GM19455 (cell line): ENCODE measurements around the gene CHST13.
"Not testable (repeated sequence)": the region's sequence is repeated elsewhere in the genome, so short reads cannot be mapped to it uniquely, and the experiment has no call there.

ENCODE experiments used
- ATAC-seq: cut with Tn5 transposase; IDR thresholded peaks from one replicate; pipeline ENCODE4 v1.9.1; 2021; ENCODE audit not compliant: unreplicated experiment

Gene CHST13

GRCh38 chr3:126525091-126525852, 1.3 kb downstream of the CHST13 start:
- ATAC-seq: no peak

- ATAC-seq: no peak
These were observed 2.1 kb downstream of the CHST13 start for GRCh38 chr3:126525853-126526667.

- ATAC-seq: no peak
These were observed 2.7 kb downstream of the CHST13 start for GRCh38 chr3:126526668-126527005.

GRCh38 chr3:126527006-126527405, 3.1 kb downstream of the CHST13 start:
- no peak for ATAC-seq

GRCh38 chr3:126527455-126528211, 3.7 kb downstream of the CHST13 start:
- ATAC-seq: no peak

GRCh38 chr3:126528419-126528799, 4.5 kb downstream of the CHST13 start:
- ATAC-seq: no peak

- no peak for ATAC-seq
These were observed 5.0 kb downstream of the CHST13 start for GRCh38 chr3:126528800-126529541.

GRCh38 chr3:126529585-126530170, 5.7 kb downstream of the CHST13 start:
- ATAC-seq: no peak

GRCh38 chr3:126530171-126531050, 6.5 kb downstream of the CHST13 start:
- ATAC-seq: no peak

GRCh38 chr3:126531051-126531330, 7.0 kb downstream of the CHST13 start:
- ATAC-seq: no peak

- no peak for ATAC-seq
These were observed 9.6 kb downstream of the CHST13 start for GRCh38 chr3:126533506-126533905.

GRCh38 chr3:126534716-126535115, 10.8 kb downstream of the CHST13 start:
- ATAC-seq: not testable (repeated sequence)

GRCh38 chr3:126535636-126536035, 11.7 kb downstream of the CHST13 start:
- no peak for ATAC-seq

- no peak for ATAC-seq
These were observed 12.2 kb downstream of the CHST13 start for GRCh38 chr3:126536126-126536525.

- no peak for ATAC-seq
These were observed 13.3 kb downstream of the CHST13 start for GRCh38 chr3:126537116-126537729.

- no peak for ATAC-seq
These were observed 13.9 kb downstream of the CHST13 start for GRCh38 chr3:126537730-126538281.

GRCh38 chr3:126538316-126538715, 14.4 kb downstream of the CHST13 start:
- ATAC-seq: no peak

- no peak for ATAC-seq
These were observed 15.0 kb downstream of the CHST13 start for GRCh38 chr3:126538966-126539365.
